Stimulated activated CD4-positive, alpha-beta T cell treated with anti-CD3 and anti-CD28 coated beads, Interleukin-1b, Interleukin-23, amount 100 ng/mL, for 4 hours (primary cell): ENCODE data around the gene FAM237A.

Experiments
- DNase-seq, 2 donors: peaks; one replicate each; pipeline ENCODE4 v3.0.0-alpha.2; 2020; ENCODE audit warnings: low read depth in 2 of 2

Gene FAM237A

GRCh38 chr2:206642075-206643025, at the start of gene FAM237A:
FAM237A (plus strand) TSS chr2:206642487; CDS start chr2:206644237, 1,750 bp downstream.
- DNase-seq = no peak

GRCh38 chr2:206597717-206598218, 44.5 kb upstream of the FAM237A start:
- no peak for DNase-seq

GRCh38 chr2:206603243-206603642, 39.0 kb upstream of the FAM237A start:
- no peak for DNase-seq

GRCh38 chr2:206610451-206610850, 31.8 kb upstream of the FAM237A start:
- DNase-seq = no peak

GRCh38 chr2:206611191-206611590, 31.1 kb upstream of the FAM237A start:
- no peak for DNase-seq

- no peak for DNase-seq
Observed at GRCh38 chr2:206611736-206612135, 30.6 kb upstream of the FAM237A start.

- no peak for DNase-seq
Observed at GRCh38 chr2:206614811-206615210, 27.5 kb upstream of the FAM237A start.

GRCh38 chr2:206615417-206616089, 26.7 kb upstream of the FAM237A start:
- DNase-seq = no peak

- DNase-seq = no peak
Observed at GRCh38 chr2:206616151-206616550, 26.1 kb upstream of the FAM237A start.

GRCh38 chr2:206619011-206619410, 23.3 kb upstream of the FAM237A start:
- DNase-seq = no peak

GRCh38 chr2:206626108-206626507, 16.2 kb upstream of the FAM237A start:
- no peak for DNase-seq

GRCh38 chr2:206627632-206628031, 14.7 kb upstream of the FAM237A start:
- no peak for DNase-seq

GRCh38 chr2:206631340-206631739, 10.9 kb upstream of the FAM237A start:
- DNase-seq = no peak

GRCh38 chr2:206635015-206635414, 7.3 kb upstream of the FAM237A start:
- no peak for DNase-seq

GRCh38 chr2:206639636-206640035, 2.7 kb upstream of the FAM237A start:
- no peak for DNase-seq

GRCh38 chr2:206641226-206641625, 1.1 kb upstream of the FAM237A start:
- no peak for DNase-seq

- DNase-seq = no peak
Observed at GRCh38 chr2:206647985-206648384, 5.7 kb downstream of the FAM237A start.

GRCh38 chr2:206657087-206657486, 14.8 kb downstream of the FAM237A start:
- DNase-seq = no peak

GRCh38 chr2:206665251-206665650, 23.0 kb downstream of the FAM237A start:
- no peak for DNase-seq

GRCh38 chr2:206670531-206671319, 28.4 kb downstream of the FAM237A start:
- DNase-seq = no peak

- no peak for DNase-seq
Observed at GRCh38 chr2:206683546-206683945, 41.3 kb downstream of the FAM237A start.

- DNase-seq = no peak
Observed at GRCh38 chr2:206688453-206688852, 46.2 kb downstream of the FAM237A start.
